Sigmoid colon (tissue), 7 donors: Measurements from ENCODE around the gene TM9SF4. TPM values are rescaled to one million over a fixed set of nuclear protein-coding genes. Genes with fewer than 3 reads are reported as not detected.

ENCODE experiments used
- DNase-seq: peaks from one replicate; pipeline ENCODE4 v3.0.0-alpha.2; 2019
- H3K27ac ChIP-seq, 4 donors: fragments of 200-600 bp; sonication (generic); one replicate each; pipeline ENCODE4 v1.5.1; 2016 to 2019; ENCODE audit warnings: mild to moderate bottlenecking in 1 of 4
- H3K27me3 ChIP-seq, 3 donors: fragments of 200-600 bp; sonication (generic); one replicate each; pipeline ENCODE4 v1.5.1; 2019; ENCODE audit warnings: mild to moderate bottlenecking in 1 of 3
- H3K36me3 ChIP-seq, 4 donors: fragments of 200-600 bp; sonication (generic); one replicate each; pipeline ENCODE4 v1.5.1; 2016 to 2019
- H3K4me1 ChIP-seq, 4 donors: fragments of 200-600 bp; sonication (generic); one replicate each; pipeline ENCODE4 v1.5.1; 2017 to 2019
- H3K4me3 ChIP-seq, 4 donors: fragments of 200-600 bp; sonication (generic); one replicate each; pipeline ENCODE4 v1.5.1; 2017 to 2019; ENCODE audit warnings: mild to moderate bottlenecking in 2 of 4, moderate library complexity in 1 of 4
- H3K9me3 ChIP-seq, 4 donors: fragments of 200-600 bp in 3 of 4; sonication (generic) in 3 of 4; one replicate each; pipeline versions ENCODE4 v1.5.1 to v1.6.1; 2013 to 2019
- CTCF ChIP-seq, 4 experiments: fragments of 450-650 bp in 3 of 4; fragments of 200-600 bp in 1 of 4; IDR thresholded peaks; one replicate each; pipeline ENCODE4 v1.5.1; 2016 to 2019; ENCODE audit warnings: antibody characterized with exemption in 4 of 4, mild to moderate bottlenecking in 3 of 4, moderate library complexity in 2 of 4
- EP300 ChIP-seq, 4 donors: sonication (generic); formaldehyde crosslinking; IDR thresholded peaks; one replicate each; pipeline ENCODE4 v1.6.1; 2017; ENCODE audit warnings: antibody characterized with exemption in 4 of 4
- POLR2A ChIP-seq, 2 donors: fragments of 450-650 bp; IDR thresholded peaks; one replicate each; pipeline ENCODE4 v1.6.1; 2016; ENCODE audit warnings: antibody characterized with exemption in 2 of 2, mild to moderate bottlenecking in 2 of 2, moderate library complexity in 2 of 2
- POLR2AphosphoS5 ChIP-seq, 4 donors: sonication (generic); formaldehyde crosslinking; IDR thresholded peaks; one replicate each; pipeline ENCODE4 v1.6.1; 2017; ENCODE audit warnings: antibody characterized with exemption in 4 of 4
- WGBS, 2 donors: extraction: QIAGEN DNeasy Blood & Tissue Kit; methylation state at CpG; one replicate each; pipeline ENCODE4 v1.1.7; 2013; 5-methylcytosine and 5-hydroxymethylcytosine counted together
- intact Hi-C: fragments of 100-400 bp; cut with DNase I; formaldehyde crosslinking; loops from one replicate; pipeline ENCODE4 v1.15.1; 2023
- polyA plus RNA-seq, 3 donors: library from polyadenylated mRNA; stranded (reverse); fragments of 200-250 nt; gene quantifications; one replicate each; pipeline ENCODE4 v1.2.3, GENCODE V29; 2013
- total RNA-seq, 4 donors: library from RNA; depleted of rRNA; stranded (reverse); fragments of >200 nt; gene quantifications; one replicate each; pipeline ENCODE4 v1.1.0, GENCODE V29; 2016
- donor health status: healthy with polysubstance abuse.
- donor health status: Bipolar disorder and iron deficiency.
- donor health status: healthy.

The TM9SF4 gene
- total and polyA plus RNA-seq, 7 donors = 6.6 to 38.3 (median 17.1) TPM

DNA sequence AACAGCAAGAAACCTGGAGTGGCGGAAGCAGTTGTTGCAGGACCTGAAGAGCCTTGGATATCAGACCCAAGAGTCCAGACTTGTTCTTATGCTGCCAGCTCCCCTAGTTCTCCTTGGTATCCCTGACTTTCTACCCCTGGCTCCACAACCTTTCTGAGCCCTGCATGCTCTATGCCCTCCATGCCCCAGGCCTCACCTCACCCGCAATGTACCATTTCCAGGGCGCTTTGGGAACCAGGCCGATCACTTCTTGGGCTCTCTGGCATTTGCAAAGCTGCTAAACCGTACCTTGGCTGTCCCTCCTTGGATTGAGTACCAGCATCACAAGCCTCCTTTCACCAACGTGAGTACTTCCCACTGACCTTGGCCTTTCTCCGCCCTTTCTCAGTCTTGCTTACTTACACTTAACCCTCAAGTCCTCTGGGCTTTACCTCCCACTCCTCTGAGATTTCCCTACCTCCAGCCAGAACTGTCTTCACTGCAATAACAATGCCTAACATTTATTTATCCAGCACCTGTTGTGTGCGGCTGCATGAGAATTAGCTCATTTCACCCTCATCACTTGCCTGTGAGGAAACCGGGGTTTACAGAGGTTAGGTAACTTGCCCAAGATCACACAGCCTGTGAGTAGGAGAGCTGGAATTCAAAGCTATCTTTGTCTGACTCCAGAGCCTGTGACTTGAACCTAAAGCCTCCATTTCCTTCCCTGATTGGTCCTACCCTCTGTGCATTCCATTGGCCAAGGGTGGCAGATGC lies 100.5 kb downstream of the TM9SF4 start:
- intact Hi-C loops = loop anchor here (5.0 to 10.0 kb wide), 3 partner anchors 67 to 155 kb away; partner anchors contain the start of genes KIF3B and TM9SF4
- H3K27me3 ChIP-seq = no peaks in the 10 kb centered on the region
- no peak for DNase-seq
- no peaks in the 10 kb centered on the region for H3K9me3 ChIP-seq
- no peak for TF ChIP-seq EP300 (IDR thresholded peaks at IDR 0.05)
- TF ChIP-seq POLR2AphosphoS5 (IDR thresholded peaks at IDR 0.05) = no peak
- no peak for TF ChIP-seq POLR2A (IDR thresholded peaks at IDR 0.05)
- TF ChIP-seq CTCF (IDR thresholded peaks at IDR 0.05) = no peak
- H3K4me3 ChIP-seq = no peak overlapping the region
- peaks cover 0 to 39% (median 1%) of the 10 kb centered on the region in 4 donors for H3K36me3 ChIP-seq
- peaks cover 0 to 40% (median 34%) of the 10 kb centered on the region in 4 donors for H3K4me1 ChIP-seq
- no peak overlapping the region for H3K27ac ChIP-seq
- WGBS, 2 donors = 66 to 78% methylated on average over 9 of the region's 9 CpGs

DNA sequence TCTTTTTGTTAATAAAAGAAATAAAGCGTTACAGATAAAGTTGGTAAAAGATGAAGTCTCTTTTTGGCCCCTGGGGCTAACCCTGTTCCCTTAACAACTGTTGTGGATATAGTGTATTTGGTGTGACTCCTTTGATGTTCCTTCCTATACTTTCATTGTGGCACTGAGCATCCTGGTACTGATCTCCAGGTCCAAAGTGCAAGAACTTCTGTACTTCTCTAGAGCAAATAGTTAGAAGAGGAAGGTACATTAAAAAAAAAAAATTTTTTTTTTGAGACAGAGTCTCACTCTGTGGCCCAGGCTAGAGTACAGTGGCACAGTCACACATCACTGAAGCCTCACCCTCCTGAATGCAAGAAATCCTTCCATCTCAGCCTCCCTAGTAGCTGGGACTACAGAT lies 104.4 kb downstream of the TM9SF4 start:
- 54 to 83% methylated on average over 1 of the region's 1 CpG for WGBS, 2 donors
- Histone ChIP-seq H3K4me3 (no peak overlapping the region), H3K9me3 (no peaks in the 10 kb centered on the region), H3K27ac (no peak overlapping the region), H3K4me1 (peaks cover 0 to 10% (median 6%) of the 10 kb centered on the region in 4 donors), H3K36me3 (peaks cover 6 to 74% (median 15%) of the 10 kb centered on the region in 4 donors), H3K27me3 (no peaks in the 10 kb centered on the region)
- intact Hi-C loops = no loop called here
- no peak for DNase-seq
- no peak for TF ChIP-seq EP300 (IDR thresholded peaks at IDR 0.05)
- no peak for TF ChIP-seq POLR2AphosphoS5 (IDR thresholded peaks at IDR 0.05)
- no peak for TF ChIP-seq POLR2A (IDR thresholded peaks at IDR 0.05)
- no peak for TF ChIP-seq CTCF (IDR thresholded peaks at IDR 0.05)

- no peaks in the 10 kb centered on the region for H3K9me3 ChIP-seq
- no peak overlapping the region for H3K4me3 ChIP-seq
- no peak for TF ChIP-seq EP300 (IDR thresholded peaks at IDR 0.05)
- TF ChIP-seq POLR2AphosphoS5 (IDR thresholded peaks at IDR 0.05) = no peak
- TF ChIP-seq CTCF (IDR thresholded peaks at IDR 0.05) = no peak
- TF ChIP-seq POLR2A (IDR thresholded peaks at IDR 0.05) = no peak
- intact Hi-C loops = no loop called here
- no peak overlapping the region for H3K27ac ChIP-seq
- no peak for DNase-seq
- no peaks in the 10 kb centered on the region for H3K27me3 ChIP-seq
- 82 to 89% methylated on average over 8 of the region's 8 CpGs for WGBS, 2 donors
- peaks cover 6 to 77% (median 18%) of the 10 kb centered on the region in 4 donors for H3K36me3 ChIP-seq
- H3K4me1 ChIP-seq = no peaks in the 10 kb centered on the region
Observed at GRCh38 chr20:32215147-32215546, 105.6 kb downstream of the TM9SF4 start.

GRCh38 chr20:32215729-32216128 lies 106.2 kb downstream of the TM9SF4 start:
- TF ChIP-seq EP300 (IDR thresholded peaks at IDR 0.05) (no peak), CTCF (IDR thresholded peaks at IDR 0.05) (no peak), POLR2A (IDR thresholded peaks at IDR 0.05) (no peak), POLR2AphosphoS5 (IDR thresholded peaks at IDR 0.05) (no peak)
- DNase-seq = no peak
- intact Hi-C loops = no loop called here
- Histone ChIP-seq H3K36me3 (peaks cover 6 to 76% (median 18%) of the 10 kb centered on the region in 4 donors), H3K4me1 (no peaks in the 10 kb centered on the region), H3K4me3 (no peak overlapping the region), H3K9me3 (no peaks in the 10 kb centered on the region), H3K27me3 (no peaks in the 10 kb centered on the region), H3K27ac (no peak overlapping the region)
- WGBS, 2 donors = 95 to 98% methylated on average over 3 of the region's 3 CpGs
